Putamen (tissue), 1 donor: ENCODE measurements around the gene ZFP57.

Experiments used
- DNase-seq: peaks from one replicate; pipeline ENCODE4 v3.0.0-alpha.2; 2016; ENCODE audit warnings: low spot score

ZFP57 gene

DNA sequence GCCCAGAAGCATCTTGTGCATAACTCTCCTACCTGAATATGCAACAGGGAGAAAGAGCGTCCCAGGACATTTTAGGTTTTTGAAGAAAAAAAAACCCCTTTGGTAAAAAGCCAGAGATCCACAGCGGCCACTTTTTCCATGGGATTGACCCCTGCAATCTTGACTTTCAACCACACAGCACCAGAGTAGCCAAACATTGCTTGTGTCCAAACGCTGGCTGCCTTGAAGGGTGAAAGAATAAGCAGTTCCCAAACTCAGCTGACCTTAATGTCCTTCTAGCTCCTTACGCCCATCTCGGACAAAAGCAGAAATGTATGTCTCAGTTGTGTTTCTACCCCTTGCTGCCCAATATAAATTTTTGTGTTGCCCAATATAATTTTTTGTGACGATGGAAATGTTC lies 25.3 kb downstream of the ZFP57 start:
- DNase-seq, result no peak

DNA sequence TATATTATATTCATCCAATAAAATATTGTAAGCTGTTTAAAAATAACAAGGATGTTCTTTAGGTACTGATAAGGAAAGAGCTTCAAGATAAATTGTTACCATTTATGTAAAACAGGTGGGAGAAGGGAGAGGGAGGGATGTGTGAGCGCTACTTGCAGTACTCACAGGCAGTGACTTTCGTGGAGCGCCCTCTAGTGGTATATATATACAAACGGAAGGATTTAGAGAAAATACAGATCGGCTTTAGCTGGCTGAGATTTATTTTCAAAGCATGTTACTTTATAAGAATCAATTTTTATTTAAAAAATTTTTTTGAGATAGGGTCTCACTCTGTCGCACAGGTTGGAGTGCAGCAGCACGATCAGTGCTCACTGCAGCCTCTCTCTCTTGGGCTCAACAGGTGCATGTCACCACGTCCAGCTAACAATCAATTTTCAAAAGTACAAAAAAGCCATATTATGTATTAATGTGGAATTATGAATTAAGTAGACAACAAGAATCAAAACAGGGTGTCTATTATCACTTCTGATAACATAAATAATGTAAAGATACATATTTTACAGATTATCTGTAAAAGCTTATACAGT lies 27.4 kb downstream of the ZFP57 start:
- DNase-seq, result peak; percentile 89

DNA sequence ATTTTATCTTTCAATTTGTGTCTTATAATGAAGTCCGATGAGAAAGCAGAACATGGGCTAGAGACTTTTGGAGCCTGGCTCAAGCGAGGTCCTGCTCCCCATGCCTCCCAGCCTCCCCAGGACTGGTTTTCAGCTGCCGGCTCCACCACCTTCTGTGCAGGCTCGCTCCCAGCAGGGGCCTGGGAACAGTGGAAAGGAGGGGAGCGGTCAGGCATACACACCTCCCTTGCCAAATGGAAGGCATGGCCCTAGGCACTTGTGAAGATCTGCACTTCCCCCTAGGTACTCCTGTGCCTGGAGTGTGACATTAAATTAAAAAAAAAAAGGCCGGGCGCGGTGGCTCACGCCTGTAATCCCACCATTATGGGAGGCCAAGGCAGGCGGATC lies 28.8 kb downstream of the ZFP57 start:
- no peak for DNase-seq

DNA sequence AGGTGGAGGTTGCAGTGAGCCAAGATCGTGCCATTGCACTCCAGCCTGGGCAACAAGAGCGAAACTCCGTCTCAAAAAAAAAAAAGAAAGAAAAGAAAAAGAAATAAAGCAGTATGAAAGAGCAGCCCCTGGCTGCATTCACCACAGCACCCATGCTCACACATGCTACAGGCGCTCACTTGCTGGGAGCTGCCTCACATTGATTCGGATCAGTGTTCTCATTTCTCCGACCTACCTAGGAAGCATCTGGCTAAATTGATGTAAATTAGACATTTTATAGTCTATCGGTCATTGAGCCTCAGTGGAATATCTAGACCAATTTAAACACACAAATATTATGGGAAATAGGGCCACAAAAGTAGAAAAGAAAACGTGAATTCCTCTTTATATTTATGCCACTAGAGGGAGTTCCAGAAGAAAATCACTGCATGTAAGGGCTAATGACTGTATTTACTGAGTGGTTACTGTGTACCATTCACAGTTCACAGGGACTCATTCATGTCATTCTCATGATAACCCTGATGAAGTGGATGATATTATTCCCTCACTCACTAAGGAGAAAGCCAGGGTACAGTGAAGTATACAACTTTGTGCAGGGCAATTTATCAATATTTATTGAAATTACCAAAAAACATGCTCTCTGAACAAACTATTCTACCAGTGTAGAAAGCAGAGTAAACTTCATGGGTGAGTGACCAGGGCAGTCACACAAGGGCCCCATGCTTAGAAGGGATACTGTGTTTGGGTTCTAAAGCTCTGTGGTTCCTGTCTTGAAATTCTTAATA lies 29.3 kb downstream of the ZFP57 start:
- DNase-seq, result no peak

DNA sequence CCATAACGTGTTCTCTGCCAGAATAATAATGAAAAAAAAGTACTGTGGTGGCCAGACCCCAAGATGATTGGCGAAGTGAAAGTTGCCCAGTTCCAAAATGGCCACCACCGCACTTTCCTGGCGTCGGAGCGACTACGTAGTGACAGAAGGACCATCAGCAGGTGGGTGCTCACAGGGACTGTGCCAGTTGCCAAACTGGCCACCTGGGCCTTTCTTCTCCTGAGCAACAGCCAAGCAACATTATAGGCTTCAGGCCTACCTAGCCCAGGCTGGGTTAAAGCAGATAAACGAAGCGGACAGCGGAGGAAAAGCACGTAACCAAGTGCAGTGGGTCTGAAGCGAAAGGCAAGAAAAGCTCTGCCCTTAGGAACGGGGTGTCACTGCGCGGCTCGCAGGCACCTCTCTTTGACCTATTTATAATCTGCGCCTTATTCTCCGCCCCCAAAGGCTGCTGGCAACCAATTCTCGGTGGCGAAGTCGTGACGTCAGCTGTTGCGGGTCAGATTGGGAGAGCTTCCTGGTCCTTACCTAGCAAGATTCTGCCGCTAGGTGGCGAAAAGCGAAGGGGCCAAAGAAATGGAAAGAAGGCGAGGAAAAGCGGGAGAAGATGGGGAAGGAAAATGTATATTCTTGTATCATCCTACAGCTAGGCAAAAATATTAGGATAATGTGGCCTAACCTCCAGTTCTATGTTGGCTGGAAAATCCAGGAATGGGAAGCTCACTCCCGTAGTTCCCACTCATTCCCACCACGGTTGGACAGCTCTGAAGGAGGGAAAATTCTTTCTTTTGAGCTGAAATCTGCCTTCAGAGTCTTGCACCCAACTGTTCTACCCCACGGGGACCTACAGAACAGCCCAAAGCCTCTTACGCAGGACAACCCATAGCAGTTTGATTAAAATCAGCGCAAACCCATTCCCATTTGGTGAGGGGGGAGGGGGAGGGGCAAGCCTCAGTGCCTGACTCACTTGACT lies 31.0 kb downstream of the ZFP57 start:
- DNase-seq, result peak; percentile 98

DNA sequence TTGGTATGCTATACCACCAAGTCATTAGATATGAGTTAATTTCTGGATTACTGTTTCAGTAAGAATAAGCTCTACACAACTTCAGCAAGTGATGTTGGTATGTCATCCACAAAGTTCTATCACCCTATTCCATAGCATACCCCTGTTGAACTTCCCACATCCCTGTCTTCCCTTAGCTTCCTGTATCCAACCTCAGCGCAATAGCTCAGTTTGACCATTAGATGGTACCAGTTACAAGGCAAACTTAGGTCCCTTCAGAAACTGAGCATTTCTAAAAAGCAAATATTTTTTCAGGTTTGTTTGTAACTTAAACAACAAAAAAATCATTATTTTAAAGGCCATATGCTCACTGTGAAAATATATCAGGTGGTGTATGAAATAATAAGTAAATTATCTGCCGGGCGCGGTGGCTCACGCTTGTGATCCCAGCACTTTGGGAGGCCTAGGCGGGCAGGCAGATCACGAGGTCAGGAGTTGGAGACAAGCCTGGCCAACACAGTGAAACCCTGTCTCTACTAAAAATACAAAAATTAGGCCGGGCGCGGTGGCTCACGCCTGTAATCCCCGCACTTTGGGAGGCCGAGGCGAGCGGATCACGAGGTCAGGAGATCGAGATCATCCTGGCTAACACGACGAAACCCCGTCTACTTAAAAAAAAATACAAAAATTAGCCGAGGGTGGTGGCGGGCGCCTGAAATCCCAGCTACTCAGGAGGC lies 32.9 kb downstream of the ZFP57 start:
- DNase-seq, result no peak

DNA sequence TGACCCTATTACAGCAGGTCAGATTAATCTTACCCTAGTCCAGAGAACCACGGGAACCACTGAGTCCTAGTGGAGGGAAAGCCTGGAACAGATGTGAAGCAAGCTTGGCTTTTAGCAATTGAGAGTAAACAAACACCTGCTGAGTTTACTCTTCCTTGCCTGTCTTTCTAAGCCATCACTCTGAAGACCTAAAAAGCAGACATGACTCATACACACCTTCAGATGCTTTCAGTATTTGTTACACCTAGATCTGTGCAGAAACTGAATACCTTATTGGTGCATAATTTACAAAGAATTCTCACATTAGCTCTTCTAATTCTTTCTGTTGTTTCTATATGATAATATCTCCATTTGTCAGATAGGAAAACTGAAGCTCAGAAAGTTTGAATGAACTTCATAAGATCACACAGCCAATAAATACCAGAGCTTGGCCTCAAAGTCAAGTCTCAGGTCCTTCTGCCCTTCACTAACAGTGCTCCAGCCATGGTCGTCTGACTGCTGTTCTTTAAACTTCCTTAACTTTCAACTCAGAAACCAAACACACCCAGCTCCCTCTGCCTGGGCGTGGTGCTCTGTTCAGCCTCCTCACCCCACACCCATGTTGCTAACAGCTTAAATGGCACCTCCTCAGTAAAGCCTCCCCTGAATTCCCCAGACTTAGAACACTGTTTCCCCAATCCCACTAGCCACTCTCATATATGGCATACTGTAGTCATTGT lies 39.4 kb downstream of the ZFP57 start:
- DNase-seq, result no peak

DNA sequence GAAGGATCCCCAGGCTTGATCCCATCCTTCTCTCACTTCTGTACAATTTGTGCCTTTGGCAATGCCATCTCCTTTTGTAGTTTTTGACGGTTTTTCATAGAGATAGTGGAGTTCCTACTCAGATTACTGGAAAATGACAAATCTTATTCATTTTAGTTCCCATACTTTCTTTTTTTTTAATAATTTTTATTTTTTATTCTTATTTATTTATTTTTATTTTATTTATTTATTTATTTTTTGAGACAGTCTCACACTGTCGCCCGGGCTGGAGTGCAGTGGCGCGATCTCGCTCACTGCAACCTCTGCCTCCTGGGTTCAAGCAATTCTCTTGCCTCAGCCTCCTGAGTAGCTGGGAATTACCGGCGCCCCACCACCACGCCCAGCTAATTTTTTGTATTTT lies 43.7 kb downstream of the ZFP57 start:
- no peak for DNase-seq

DNA sequence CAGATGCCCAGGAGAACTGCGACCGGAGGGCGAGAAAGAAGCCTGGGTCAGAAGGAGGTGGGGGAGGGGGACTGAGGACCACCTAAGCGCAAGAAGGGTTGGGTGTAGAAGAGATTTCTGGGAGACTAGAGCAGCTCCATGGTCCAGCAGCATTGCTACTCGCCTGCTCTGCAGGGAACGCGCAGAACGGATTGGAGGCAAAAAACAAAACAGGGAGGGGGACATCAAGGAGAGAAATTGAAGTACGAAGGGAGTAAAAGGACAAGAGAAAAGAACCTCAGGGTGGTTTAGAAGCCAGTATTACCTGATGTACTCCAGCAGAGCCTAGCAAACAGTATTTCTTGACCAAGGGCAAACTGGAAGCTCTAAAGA lies 47.4 kb downstream of the ZFP57 start:
- no peak for DNase-seq

DNA sequence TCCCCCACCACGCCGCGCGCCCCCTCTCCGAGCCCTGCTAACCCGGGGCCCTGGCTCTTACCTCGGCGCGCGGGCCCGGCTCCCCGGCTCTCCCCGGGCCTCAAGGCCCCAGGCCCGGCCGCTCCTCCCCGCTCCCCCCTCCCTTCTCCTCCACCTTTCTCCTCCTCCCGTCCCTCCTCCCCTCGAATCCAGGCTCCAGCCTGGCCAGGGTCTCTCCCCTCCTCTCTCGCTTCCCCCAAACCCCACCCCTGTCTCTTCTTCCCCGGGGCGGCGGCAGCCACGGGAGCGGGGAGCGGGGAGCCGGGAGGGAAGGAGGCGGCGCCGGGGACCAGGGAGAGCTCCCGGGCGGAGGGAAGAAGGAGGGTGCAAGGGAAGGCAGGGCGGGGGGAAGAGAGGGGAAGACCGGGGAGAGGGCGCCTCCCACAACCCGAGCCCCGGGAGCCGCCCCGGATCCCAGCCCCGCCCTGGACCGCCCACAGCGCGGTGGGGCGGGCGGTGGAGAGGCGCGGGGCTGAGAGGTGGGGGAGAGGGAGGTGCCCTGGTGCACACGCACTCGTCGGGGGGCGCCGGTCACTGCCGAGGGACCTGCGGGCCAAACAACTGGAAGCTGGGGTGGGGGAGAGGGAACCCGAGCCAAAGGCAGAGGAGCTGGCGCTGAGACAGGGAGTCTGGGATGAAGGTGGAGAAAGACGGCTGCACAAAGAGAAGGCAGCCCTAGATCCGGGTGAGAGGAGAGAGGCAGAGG lies 48.0 kb downstream of the ZFP57 start, which contains the start of gene GABBR1:
Gene GABBR1 (minus strand): TSS at position 395 of the 745 bp plus-strand sequence. CDS start 798 bp downstream, outside the sequence.
- peak; percentile 89 for DNase-seq

DNA sequence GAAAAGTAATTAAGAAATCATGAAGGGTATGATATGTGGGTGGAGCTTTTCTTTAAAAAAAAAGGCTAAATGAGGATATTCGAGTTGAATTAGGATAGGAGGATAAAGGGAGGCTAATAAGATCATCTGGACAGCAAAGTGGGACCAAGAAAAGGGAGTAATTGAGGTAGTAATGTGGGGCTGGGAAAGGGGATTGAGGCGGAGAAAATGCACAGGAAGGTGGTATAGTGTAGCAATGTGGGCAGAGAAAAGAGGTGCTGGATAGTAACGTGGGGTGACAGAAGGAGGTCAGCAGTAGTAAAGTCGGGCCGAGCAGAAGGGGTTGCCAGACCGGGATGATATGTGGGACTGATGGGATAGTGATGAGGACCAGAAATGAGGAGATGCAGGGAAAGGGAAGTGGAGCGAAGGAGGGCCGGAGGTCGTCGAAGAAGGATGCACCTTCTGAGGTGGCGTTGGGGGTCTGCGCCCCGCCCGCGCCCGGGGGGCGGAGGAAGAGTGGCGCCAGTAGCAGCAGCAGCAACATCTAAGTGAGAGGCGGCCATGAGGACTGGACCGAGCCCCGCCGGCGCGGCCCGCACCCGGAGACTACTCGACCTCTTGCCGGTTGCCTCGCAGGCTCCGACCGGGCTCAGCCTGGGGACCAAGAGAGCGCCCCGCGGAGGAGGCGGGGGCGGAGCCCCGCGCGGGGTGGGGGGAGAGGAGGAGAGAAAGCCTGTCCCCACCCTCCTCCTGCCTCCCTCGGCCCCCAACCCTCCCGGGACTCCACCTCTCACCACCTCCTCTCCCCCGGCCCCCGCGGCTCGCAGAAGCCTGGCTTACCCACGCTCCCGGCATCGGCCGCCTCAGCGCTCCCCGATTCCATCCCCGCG lies 48.9 kb downstream of the ZFP57 start:
- no peak for DNase-seq

DNA sequence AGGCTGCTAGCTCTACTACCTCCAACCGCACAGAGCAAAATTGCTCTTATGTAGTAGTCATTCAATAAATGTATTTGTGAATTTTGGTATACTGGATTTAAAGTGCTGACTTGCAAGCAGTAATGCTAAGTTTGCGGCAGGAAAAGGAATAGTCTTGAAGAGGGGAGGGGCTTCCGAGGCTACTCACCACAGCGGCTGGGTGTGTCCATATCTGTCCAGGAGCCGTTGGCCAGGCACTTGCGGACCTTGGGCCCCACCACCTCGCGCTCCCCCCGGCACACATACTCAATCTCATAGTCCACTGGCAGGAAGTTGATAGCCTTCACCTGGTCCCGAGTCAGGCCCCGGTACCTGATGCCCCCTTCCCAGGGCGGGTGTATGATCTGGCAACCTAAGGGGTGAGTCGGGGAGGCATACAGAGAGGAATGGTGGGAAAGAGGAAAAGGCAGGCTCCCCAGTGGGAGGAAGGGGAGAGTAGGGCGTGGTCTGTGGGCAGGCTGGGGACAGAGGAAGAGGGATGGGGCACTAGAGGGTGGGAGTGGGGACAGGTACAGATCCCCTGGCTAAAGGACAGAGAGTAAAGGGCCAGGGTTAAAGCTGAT lies 49.6 kb downstream of the ZFP57 start:
- DNase-seq, result no peak

DNA sequence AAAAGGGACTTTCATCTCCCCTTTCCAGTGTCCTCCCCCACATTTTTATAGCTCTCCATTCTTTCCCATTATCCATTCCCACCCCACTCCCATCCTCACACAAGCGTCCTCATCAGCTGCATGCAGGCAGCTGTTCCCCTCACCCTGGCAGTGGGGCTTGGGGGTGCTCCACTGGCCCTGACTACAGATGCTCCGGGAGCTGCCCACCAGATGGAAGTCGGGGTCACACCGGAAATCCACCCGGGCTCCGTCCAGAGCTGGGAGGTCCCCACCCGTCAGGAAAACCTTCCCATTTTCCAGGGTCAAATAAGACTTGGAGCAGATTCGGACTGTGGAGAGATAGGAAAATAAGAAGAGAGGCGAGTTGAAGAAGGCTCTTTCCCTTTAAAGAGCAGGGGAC lies 50.6 kb downstream of the ZFP57 start:
- DNase-seq, result no peak

DNA sequence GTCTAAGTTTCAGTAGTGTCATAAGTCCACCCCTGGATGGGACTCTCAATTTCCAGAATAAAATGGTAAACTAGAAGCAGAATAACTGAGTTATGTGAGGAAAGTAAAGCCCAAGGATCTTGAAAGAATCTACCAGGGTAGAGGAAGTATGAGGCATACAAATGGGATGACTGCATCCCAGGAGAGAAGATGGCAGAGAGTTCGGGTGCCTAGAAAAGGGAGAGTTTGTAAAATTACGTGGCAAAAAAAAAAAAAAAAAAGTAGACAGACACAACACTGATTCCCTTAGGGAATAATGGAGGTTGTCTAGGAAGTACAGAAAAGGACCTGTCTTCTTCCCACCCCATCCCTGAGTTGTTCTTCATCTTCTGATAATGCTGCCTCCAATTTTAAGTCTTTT lies 51.4 kb downstream of the ZFP57 start:
- no peak for DNase-seq

DNA sequence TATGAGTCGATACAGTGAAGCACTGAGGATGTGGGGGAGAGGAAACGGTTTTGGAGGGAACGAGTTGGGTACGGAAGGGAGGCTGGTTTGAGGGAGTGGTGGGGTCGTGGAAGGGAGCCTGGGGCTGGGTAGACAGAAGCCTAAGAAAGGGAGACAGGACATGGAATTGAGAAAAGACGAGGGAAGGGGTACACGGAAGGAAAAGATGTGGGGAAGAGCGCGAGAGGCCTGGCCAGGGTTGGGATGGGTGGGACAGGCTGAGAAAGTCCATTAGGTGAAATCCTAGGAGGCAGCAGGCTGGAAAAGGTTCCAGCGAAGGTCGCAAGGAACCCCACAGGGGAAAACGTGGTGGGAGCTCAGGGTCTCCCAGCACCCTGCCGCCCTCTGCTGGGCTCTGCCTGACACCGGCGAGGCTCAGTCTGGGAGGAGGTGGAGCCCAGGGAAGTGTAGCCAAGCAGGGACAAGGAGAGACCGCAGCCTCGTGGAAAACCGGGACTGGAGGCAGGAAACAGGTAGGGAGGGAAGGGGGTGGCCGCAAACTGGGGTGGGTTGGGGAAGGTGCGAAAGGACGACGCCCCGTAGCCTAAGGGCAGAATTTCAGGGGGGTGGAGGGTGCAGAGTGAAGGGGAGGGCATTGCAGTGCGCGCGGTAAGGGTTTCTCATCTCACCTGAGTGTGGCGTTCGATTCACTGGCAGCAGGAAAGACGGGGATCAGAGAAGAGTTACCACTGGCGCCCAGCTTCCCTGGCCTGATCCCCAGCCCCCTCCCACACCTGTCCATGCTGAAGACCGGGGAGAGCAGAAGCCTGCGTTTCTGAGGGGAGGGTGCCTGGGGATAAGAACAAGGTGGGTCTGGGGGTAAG lies 52.3 kb downstream of the ZFP57 start:
- no peak for DNase-seq

DNA sequence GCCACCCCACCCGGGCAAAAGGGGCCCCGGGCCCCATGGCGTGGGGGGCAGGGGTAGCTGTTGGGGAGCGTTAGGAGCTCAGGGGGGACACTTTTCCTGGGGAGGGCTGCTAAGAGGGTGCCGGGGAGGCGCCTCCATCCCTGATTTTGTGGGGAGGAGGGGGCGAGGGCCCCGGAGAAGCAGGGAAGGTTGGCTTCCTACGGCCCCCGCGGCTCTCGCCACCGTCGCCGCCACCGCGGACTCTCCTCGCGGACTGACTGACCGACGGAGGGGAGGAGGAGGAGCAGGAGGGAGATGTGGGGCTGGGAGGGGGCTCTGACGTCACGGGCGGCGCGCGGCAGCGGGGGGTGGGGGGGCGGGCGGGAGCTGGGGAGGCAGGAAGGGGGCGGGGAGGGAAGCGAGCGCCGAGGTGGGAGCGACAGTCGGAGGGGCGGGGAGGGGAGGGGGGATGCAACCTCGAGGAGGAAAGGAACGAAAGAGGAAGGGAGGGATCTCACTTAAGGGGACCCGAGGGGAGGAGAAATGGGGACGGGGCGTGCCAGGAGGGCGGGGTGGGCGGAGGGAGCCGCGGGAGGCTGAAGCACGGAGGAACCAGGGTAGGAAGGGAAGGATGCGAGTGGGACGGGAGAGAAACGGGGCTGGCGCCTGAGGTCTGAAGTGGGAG lies 53.1 kb downstream of the ZFP57 start:
- DNase-seq, result no peak

DNA sequence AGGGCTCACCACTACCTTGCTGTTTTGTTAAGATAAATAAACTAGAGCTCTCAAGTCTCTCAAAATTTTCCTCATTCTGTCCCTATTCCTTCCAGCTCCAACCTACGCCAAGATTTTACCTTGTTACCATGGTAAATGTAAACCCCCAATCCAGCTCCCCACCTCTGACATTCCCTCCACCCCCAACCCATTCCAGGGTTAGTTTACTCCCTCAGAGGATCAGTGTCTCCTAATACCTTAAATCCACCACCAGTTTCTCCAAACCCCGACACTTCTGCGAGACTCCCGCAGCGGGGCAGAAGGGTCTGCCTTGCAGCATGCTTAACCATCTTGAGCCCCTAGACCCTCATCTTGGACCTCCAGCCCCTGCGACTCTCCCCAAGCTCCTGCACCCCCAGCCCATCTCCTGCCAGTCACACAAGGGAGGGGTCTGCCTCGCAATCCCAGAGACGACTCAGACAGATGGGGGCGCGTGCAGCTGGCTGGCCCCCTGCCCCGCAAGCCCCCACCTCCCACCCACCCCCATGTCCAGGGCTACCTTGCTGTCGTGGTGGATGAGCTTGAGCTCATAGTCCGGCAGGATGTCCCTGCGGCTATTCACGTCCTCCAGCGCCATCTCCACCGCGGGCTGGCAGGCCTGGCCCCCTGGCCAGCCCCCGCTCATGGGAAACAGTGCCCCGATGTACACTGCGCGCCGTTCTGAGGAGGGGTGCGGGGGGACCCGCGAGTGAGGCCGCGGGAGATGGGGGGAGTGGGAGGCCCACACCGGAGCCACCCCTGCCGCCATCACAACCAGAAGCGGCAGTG lies 53.8 kb downstream of the ZFP57 start:
- no peak for DNase-seq
